ENCODE results near the gene COG1.
A peak's percentile ranks its signal among the peaks of the same experiment; 100 is the strongest.

Gene COG1

DNA sequence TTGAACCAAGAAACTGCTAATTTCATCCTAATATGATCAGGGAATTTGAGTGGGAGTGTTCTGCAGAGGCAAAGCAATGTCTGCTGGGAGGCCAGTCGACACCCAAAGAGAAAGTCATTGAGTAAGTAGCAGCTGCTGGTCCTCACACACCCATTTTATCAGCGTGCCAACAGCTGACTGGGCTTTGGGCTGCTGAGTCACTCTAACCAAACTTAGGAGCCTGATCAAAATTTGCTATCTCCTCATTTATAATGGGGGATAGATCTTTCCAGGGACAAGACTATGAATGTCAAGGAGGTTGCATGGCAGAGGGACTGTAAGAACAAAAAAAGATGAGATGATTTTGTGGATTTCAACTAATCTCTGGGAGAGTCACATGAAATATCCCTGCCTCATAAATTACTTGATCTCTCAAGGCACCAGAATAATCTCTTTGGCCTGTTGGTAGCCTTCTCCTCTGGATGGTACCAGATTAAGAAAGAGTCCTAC is 35.9 kb downstream of the COG1 start:
- DNase-seq (ENCODE audit: low read depth in 2 of 2): peak in 1 of 2 donors; percentile 19

DNA sequence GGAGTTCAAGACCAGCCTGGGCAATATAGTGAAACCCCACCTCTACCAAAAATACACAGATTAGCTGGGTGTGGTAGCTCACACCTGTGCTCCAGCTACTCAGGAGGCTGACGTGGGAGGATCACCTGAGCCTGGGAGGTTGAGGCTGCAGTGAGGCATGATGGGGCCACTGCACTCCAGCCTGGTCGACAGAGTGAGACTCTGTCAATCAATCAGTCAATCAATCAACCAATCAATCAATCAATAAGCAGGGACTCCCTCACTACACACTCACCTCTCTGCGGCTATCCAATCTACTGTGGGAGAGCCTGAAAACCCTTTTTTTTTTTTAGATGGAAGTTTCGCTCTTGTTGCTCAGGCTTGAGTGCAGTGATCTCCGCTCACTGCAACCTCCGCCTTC is 37.2 kb downstream of the COG1 start:
- DNase-seq (ENCODE audit: low read depth in 2 of 2): no peak

DNA sequence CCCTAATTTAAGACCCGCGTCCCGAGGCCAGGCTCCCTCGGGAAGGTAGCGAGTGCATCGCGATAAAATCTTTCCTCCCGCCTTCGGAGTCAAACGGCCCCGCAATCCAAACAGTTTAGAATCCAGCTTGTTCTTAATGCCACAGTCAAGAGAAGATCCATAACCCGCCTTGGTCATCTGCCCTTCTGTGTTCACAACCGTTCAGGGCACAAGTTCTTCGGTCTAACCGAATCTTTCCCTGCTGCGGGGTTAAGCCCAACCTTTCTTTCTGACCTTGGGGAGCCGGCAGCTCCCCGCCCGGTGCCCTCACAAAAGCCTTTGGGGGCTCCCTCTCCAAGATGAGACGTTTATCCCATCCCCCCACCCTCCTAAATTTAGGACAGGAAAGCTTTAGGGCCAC is 38.5 kb downstream of the COG1 start:
- no peak for DNase-seq (ENCODE audit: low read depth in 2 of 2)

DNA sequence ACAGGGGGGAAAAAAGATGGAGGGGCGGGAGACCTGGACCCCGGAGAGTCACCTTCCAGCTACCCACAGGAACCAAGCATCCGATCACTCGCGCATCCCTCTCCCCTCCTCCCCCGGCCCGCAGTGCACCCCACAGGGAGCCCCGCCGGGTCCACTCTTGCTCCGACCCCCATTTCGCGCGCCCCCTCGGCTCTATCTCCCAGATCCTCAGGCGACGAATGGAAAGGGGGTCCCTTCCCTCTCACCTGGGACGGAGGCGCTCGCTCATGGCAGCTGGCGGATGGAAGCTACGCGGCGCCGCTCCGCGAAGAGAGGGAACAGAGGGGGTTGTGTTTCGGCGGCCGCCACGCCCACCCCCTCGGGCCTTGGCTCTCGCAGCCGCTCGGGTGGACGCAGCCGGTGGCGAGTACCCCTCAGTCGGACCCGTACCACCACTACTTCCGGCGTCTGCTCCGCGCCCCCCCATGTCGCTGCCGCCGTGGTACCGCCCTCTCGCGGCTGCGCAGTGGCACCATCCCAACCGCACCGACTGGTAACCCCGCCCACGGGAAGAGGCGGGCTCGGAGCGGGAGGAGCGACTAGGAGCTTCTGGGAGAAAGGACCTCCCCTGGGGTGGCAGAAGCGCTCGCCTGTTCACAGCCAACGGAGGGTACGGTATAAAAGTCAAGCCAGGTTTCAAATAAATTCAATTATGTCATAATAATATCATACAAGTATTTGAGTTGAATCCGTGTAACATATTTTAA is 39.2 kb downstream of the COG1 start:
- peak; percentile 94 to 96 for DNase-seq (ENCODE audit: low read depth in 2 of 2)

DNA sequence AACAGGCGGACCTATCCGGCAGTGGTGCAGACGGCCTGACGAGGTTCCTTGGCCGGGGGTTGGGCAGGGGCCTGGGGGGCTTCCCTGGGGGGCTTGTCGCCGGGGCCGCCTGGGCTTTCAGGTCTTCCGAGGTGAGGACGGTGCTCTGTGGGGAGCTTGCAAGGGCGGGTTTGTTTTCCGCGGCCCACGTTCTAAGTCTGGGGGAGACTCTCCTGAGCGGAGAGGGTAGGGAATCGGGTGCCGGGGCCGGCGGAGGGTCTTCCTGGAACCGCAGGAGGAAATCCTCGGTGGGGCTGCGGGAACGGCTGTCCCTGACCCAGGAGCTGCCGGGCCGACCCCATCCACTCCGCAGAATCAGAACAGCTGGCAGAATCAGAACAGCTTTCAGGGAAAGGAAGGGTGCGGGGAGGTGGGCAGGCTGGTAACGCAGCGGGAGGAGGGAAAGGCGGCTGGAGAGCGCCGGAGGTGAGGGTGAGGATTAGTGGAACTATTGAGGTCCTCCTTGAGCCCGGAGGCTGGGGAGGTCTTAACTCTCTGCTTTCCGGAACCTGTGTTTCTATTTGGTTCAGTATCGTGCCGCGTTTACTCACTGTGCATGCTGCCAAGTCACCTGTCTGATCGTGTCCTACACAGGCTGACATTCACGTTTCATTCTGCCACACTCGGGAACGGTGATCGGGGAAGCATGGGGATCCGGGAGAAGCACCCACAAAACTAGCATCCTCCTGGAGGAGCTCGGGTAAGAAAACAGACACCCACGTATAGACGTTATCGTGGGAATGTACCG is 39.9 kb downstream of the COG1 start:
- no peak for DNase-seq (ENCODE audit: low read depth in 2 of 2)

- no peak for DNase-seq (ENCODE audit: low read depth in 2 of 2)
Observed at GRCh38 chr17:73234736-73235135, 41.9 kb downstream of the COG1 start.

DNA sequence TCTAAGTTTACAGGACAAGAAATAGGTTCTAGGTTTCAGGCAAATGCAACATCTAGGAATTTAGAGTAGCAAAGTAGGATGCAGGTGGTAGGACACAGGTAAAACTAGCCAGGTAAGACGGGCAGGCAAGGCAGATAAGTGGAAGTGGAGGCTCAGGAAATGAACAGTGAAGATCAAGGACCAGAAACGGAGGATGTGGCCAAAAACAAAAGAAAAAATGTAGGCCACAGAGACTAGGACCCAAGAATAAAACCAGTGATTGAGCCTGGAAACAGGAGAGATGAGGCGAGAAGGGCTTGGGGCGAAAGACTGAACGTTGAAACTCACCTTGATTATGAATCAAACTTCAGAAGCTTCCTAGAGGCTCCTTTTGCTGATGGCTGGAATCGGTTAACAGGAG is 44.9 kb downstream of the COG1 start:
- no peak for DNase-seq (ENCODE audit: low read depth in 2 of 2)

DNA sequence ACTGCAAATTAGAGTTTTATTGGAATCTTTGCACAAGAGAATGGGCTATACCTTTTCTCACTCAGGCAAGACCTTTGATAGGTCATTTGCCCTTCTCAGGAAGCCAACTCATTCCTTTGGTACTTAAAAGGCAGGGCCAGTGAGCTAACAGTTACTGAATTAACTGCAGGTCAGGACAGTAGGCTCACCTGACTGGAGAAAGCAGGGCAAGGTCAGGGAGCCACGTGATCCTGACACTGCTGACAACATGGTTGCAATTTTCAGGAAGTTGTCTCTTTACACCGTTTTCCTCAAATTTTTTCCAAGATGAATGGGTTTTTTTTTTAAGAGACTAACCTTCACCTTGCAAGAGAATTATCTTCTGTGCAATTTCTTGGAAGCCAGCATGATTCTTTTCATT is 47.7 kb downstream of the COG1 start:
- DNase-seq (ENCODE audit: low read depth in 2 of 2): no peak

DNA sequence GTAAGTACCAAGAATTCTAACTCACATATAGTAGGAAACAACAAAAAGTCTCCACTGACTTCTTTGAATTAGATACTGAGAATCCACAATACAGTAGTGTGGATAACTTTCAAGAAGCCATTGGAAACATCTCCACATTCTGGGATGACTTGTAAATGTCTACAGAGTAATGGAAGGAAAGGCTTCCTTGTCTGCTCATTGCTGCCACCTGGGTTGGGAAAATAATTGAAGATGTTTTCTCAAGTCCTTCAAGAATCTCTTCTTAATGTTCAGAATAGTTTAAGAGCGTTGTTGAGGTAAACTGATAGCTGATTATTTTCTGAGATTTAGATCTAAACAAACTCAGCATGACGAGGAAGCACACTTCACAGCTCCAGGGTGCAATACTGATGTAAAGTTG is 54.9 kb downstream of the COG1 start:
- DNase-seq (ENCODE audit: low read depth in 2 of 2): no peak

DNA sequence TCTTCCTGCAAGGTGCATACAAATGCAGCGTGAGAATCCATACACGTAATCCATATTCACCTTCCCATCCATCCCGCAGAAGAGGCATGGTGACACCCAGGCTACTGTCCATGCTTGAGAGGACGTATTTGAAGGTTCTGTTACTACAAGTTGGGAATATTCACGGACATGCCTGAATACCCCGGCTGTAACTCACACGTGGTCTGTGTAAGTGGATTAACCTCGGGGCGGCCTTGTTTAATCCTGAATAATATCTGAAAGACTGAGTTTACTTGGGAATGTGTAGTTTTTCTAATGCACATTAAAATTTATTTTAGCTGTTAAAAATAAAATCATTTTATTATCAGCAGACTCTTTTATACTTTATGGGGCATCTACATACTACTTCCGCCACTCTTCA is 55.7 kb downstream of the COG1 start:
- no peak for DNase-seq (ENCODE audit: low read depth in 2 of 2)

DNA sequence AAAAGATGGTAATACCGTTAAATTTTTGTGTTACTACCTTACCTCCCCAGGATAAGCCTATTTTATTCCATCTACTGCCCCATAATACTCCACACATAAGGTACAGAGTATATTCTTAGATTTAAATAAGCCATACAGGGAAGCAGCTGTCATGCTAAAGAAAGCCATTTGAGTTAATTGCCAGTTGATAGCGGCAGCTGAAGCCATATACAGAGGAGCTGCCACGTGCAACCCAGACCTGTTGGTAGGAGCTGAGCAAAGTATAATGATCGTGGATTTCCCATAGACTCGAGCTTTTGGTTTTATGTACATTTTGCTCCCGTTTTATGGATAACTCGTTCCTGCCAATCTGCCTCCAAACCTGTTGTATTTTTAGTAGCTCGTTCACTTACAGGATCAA is 56.8 kb downstream of the COG1 start:
- DNase-seq (ENCODE audit: low read depth in 2 of 2): no peak

DNA sequence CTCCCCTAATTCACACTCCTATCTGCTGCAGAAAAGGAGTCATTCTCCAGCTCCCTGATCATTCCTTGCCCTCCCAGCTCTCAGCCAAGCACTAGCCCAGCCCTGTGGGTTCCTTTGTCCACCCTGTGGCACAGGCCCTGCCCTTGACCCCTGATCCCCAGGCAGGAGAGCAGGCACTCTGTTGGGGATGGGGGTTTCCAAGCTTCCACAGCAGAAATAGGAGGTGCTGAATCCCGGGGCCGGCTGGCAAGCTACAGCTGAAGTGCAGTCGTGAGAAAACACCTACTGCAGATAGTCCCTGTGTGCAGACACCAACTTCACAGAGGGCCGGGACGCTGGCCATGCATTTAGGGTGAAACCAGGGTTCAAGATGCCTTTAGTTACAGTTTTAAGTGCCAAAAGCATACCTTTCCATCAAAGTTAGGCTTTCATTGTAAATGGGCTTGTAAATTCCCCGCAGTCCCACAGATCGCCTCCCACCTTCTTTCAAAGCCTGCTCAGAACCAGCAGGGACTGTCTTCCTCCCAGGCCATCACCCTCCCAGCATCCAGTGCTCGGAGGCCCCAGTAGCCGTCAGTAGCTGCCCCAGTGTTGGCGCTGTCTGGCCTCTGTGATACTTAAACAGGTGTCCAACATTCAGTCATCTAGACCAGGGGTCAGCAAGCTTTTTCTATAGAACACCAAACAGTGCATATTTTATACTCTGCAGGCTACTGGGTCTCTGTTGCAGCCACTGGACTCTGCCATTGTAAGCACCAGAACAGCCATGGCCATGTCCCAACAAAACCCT is 58.2 kb downstream of the COG1 start:
- no peak for DNase-seq (ENCODE audit: low read depth in 2 of 2)

DNA sequence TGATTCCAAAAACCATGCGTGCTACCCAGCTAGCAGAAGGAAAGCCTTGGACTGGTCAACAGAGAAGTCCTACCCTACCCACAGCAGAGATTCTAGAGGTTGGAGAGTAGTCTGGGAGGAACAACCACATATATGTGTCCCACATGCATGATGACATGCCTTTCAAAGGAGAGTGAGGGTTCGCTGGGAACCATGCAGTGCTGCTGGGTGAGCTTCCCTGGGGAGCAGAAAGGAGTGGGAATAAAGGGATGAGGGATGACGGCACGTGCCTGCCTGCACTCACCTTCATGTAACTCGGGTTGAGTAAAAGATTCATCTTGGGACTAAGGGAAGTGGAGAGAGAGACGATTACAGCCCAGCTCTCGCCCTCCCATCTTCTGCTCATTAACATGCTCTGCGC is 59.0 kb downstream of the COG1 start:
- no peak for DNase-seq (ENCODE audit: low read depth in 2 of 2)

GRCh38 chr17:73255671-73256181 is 62.9 kb downstream of the COG1 start:
- peak; percentile 20 to 30 for DNase-seq (ENCODE audit: low read depth in 2 of 2)

DNA sequence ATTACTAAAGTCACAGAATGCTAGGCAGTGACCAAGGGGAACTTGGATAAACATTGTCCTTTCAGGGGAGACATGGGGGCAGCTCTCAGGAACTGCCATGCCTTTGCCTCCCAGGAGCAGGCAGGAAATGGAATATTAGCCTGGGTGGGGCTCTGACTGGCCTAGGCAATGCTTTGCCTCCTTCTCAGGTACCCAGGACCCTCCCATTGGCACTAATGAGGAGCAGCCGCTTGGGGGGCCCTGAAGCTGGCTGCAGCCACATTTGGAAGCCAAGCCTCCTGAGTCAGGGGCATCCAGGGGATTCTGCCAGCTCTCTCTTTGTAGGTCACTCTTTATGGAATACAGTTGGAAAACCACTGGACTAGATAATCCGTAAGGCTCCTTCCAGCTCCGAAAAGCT is 63.4 kb downstream of the COG1 start:
- DNase-seq (ENCODE audit: low read depth in 2 of 2): no peak

DNA sequence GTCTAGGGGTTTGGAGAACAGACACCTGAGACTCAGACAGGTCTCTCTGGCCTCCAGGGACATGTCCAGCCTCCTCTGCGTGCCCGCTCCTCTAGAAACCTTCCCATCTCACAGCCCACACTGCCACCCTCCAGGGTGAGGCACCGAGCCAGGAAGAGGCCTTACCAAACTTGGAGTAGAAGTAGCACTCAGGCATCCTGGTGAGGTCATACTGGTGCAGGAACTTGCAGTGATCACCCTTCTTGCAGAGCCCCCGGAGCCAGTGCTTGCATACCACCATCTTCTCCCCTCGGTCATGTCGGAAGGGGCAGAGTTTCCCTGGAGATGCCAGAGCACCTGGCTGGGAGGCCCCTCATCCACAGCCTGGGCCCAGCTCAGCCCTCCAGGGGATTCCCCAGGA is 64.7 kb downstream of the COG1 start:
- no peak for DNase-seq (ENCODE audit: low read depth in 2 of 2)
